GM12874 (cell line): ENCODE results near the gene SCAANT1.

Experiments used
- TF ChIP-seq, protein P1 (sequence below): IDR thresholded peaks from 2 replicates; pipeline ENCODE4 v1.5.1; 2011; ENCODE audit warnings: low read depth, mild to moderate bottlenecking, control low read depth, low read length, moderate library complexity; ENCODE audit not compliant: insufficient read depth

Gene SCAANT1

DNA sequence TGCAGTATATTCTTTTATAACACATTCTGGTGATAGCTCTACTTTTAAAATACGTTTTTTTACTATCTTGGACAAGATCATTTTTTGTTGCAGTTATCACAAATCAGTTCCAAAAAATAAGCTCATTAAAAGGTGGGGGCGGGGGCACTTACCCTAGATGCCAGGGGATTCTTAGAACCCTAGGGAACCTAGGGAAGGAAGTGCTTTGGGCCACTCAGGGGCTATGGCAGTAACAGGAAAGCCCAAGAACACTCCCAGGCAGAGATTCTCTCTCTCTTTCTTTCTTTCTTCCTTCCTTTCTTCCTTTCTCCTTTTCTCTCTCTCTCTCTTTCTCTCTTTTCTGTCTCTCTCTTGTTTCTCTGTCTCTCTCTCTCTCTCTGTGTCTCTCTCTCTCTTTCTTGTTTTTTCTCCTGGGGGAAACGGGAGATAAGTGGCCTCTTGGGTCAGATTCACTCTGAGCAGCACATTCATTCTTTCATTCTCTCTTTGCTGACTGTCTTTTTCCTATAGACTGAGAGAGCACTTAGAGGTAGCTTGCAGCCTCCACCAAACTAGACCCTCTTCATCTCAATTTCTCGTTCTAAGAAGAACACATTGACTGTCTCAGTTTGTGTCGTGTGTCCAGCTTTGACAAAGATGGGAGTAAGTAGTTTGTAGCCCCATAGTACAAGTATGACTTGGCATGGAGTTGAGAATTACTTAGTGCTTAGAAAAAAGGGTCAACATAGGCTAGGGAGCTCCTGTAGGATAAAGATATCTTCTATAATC is 16.6 kb downstream of the SCAANT1 start:
- TF ChIP-seq, protein P1, sequence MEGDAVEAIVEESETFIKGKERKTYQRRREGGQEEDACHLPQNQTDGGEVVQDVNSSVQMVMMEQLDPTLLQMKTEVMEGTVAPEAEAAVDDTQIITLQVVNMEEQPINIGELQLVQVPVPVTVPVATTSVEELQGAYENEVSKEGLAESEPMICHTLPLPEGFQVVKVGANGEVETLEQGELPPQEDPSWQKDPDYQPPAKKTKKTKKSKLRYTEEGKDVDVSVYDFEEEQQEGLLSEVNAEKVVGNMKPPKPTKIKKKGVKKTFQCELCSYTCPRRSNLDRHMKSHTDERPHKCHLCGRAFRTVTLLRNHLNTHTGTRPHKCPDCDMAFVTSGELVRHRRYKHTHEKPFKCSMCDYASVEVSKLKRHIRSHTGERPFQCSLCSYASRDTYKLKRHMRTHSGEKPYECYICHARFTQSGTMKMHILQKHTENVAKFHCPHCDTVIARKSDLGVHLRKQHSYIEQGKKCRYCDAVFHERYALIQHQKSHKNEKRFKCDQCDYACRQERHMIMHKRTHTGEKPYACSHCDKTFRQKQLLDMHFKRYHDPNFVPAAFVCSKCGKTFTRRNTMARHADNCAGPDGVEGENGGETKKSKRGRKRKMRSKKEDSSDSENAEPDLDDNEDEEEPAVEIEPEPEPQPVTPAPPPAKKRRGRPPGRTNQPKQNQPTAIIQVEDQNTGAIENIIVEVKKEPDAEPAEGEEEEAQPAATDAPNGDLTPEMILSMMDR, result no peak

DNA sequence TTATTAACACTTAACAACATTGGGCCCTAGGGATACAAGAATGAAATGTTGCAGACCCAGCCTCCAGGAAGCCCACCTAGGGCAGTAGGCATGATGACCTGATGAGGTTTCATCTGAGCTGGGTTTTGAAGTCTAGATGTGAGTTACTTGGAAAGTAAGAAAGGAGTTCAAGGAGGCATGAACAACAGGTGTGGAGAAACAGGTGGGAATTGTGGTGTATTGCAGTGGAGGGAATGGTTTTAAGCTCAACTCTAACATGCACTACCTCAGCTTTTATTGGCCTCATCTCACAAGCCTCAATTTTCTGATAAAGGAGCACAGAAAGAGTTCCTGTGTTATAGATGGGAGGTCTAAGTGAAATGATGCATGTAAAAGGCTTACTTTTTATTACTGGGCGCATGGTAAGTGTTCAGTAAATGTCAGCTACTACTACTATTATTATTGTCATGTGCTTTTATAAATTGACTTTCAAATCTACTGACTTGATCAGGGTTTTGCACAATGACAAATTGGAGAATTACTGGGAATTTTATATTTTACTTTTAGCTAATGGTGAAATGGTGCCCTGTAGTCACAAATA is 19.3 kb downstream of the SCAANT1 start:
- TF ChIP-seq, protein P1, result no peak

DNA sequence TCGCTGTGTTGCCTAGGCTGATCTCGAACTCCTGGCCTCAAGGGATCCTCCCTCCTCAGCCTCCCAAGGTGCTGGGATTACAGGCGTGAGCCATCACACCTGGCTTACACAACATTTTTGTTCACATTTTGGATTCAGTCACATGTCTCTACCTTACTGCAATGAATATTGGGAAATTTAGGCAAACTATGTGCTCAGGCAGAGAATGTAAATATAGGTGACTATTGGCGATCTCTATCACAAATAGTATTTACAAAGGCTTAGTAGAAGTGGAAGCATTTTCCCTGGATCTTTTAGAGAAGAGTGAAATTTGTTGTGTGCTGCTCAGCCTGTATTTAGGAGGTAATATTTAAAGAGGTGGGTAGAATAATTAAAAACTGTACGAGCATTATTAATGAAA is 20.7 kb downstream of the SCAANT1 start:
- TF ChIP-seq, protein P1, result no peak

DNA sequence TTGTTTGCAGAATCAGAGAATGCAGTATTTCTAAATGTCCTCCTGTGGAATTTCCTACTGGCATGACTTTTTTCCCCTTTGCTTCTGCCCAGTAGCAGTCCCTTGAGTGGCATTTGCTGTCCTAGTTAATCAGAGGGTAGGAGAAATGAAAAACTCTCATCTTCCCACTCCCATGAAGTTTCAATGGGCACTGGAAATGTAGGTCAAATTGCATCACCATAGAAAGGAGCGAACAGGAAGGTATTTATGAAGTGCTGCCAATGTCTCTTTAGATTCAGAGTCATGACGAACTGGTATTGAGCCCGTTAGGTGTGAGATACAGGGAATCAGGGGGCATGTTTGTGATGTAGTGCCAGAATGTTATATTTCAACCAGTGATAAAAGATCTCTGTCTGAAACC is 25.3 kb downstream of the SCAANT1 start:
- TF ChIP-seq, protein P1, result no peak

DNA sequence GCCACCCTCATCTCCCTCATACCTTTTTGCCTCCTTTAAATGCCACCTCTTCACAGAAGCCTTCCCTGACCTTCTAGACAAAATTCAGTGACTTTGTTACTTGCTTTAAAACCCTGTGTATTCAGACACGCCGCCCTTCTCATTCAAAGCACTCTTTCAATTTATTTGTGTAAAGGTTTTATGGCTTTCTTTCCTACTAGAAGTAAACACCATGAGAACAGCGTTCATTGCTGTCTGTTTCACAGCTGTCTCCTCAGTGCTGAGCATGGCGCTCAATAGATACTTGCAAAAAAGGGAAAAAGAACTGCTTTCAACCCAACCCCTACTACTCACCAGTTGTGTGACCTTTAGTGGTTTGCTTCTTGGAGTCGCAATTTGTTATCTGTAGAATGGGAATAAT is 31.5 kb downstream of the SCAANT1 start:
- TF ChIP-seq, protein P1, result no peak

DNA sequence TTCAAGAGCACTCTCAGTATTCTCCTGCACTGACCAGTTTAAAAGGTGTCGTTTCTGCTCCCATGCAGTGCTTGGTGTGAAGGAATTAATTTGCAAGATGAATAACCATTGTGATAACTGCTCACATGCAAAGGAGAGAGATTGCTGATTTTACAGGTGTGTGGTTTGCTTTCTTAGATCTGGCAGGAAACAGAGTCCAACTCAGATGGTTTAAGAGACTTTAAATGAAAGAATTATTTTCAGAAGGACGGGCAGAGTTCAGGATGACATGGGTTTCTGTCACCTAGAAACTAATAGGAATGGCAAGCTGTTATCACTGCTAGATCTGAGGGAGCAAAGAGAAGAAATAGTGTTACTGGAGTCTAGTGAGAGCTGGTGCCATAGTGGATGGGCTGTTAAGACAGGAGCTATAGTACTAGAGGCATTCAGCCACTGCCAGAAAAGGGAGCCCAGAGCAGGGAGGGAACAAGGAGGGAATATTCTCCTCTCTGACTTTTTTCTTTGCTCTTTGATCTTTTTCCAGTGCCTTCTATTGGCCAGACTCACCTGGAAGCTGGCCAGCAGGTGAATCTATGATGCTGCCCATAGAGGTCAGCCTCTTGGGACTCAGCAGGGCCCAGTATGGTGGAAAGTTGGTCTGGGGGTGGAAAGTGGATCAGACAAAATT is 33.7 kb downstream of the SCAANT1 start:
- TF ChIP-seq, protein P1, result no peak

DNA sequence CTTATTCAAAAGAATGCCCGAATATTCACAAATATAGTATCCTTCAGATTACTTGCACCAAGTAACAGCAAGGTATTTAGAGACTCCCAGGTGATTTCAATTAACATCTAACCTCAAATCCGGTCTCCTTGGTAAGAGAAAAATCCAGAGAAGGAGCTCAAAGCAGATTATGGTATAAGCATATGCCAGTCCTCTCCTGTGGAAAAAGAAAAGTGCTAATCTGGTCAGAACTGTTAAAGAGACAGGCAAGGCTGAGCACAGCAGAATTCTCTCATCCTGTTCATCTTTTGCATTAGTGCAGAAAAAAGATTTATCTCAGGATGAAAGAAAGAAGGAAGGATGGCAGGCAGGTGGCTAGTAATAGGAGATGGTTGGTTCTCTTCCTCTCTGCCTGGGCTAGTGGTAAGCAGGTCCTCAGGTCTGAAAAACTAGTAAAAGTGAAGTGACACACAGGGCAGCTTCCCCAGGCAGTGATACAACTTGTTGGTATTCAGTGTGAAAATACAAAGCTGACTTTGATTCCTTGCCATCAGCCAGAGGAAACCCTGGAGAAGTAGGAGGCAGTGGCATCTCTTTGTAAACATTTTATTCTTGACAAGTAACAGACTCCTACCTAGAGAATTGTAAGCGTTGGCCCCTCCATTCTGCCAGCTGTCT is 34.3 kb downstream of the SCAANT1 start:
- TF ChIP-seq, protein P1, result no peak
